Liver (tissue), 9 donors: ENCODE results near the gene ZNF440. TPM values are rescaled to one million over a fixed set of nuclear protein-coding genes. Genes with fewer than 3 reads are reported as not detected.

Experiments
- DNase-seq: peaks from one replicate; pipeline ENCODE4 v3.0.0-alpha.2; 2017; ENCODE audit warnings: low spot score
- H3K27ac ChIP-seq, 2 donors: one replicate each; pipeline ENCODE4 v1.7.0; 2013; ENCODE audit warnings: inconsistent platforms in 2 of 2, low read length in 2 of 2, control low read depth in 1 of 2, low read depth in 1 of 2, mild to moderate bottlenecking in 1 of 2
- H3K27me3 ChIP-seq, 4 donors: one replicate each; pipeline versions ENCODE4 v1.6.1 to v1.7.0; 2013; ENCODE audit warnings: low read length in 3 of 4, inconsistent platforms in 1 of 4, mild to moderate bottlenecking in 1 of 4, moderate library complexity in 1 of 4; ENCODE audit not compliant: control insufficient read depth in 4 of 4, insufficient read depth in 4 of 4
- H3K36me3 ChIP-seq, 4 donors: one replicate each; pipeline versions ENCODE4 v1.6.1 to v1.7.0; 2013; ENCODE audit warnings: low read length in 3 of 4, mild to moderate bottlenecking in 3 of 4, low read depth in 1 of 4, moderate library complexity in 1 of 4; ENCODE audit not compliant: control insufficient read depth in 4 of 4, insufficient read depth in 3 of 4
- H3K4me1 ChIP-seq, 4 donors: one replicate each; pipeline versions ENCODE4 v1.6.1 to v1.7.0; 2013; ENCODE audit warnings: low read length in 3 of 4, mild to moderate bottlenecking in 3 of 4, moderate library complexity in 1 of 4; ENCODE audit not compliant: control insufficient read depth in 4 of 4, insufficient read depth in 4 of 4
- H3K4me3 ChIP-seq, 3 donors: one replicate each; pipeline versions ENCODE4 v1.6.1 to v1.7.0; 2013; ENCODE audit warnings: low read length in 3 of 3, control low read depth in 1 of 3, low read depth in 1 of 3, mild to moderate bottlenecking in 1 of 3
- H3K9ac ChIP-seq, 2 donors: one replicate each; pipeline ENCODE4 v1.7.0; 2013; ENCODE audit warnings: low read length in 2 of 2, mild to moderate bottlenecking in 2 of 2, moderate library complexity in 2 of 2, control low read depth in 1 of 2, low read depth in 1 of 2
- H3K9me3 ChIP-seq, 4 donors: one replicate each; pipeline versions ENCODE4 v1.6.1 to v1.7.0; 2013; ENCODE audit warnings: low read length in 3 of 4; ENCODE audit not compliant: control insufficient read depth in 4 of 4
- EGR1 ChIP-seq, 2 donors: IDR thresholded peaks; 2 replicates each; pipeline ENCODE4 v1.6.1; 2016 to 2018; ENCODE audit warnings: antibody characterized with exemption in 2 of 2, low read depth in 2 of 2
- FOXA1 ChIP-seq: IDR thresholded peaks from 2 replicates; pipeline ENCODE4 v1.6.1; 2016; ENCODE audit warnings: antibody characterized with exemption
- FOXA2 ChIP-seq: IDR thresholded peaks from 2 replicates; pipeline ENCODE4 v1.6.1; 2016; ENCODE audit warnings: antibody characterized with exemption
- GABPA ChIP-seq, 2 donors: IDR thresholded peaks in 1 of 2; conservative IDR thresholded peaks in 1 of 2; 2 replicates each; pipeline ENCODE4 v1.6.1; 2016; ENCODE audit warnings: antibody characterized with exemption in 2 of 2, mild to moderate bottlenecking in 1 of 2, moderate library complexity in 1 of 2
- HNF4A ChIP-seq, 2 donors: conservative IDR thresholded peaks; 2 replicates each; pipeline ENCODE4 v1.6.1; 2016; ENCODE audit warnings: antibody characterized with exemption in 2 of 2, mild to moderate bottlenecking in 2 of 2
- HNF4G ChIP-seq: IDR thresholded peaks from 2 replicates; pipeline ENCODE4 v1.6.1; 2016; ENCODE audit warnings: antibody characterized with exemption
- JUND ChIP-seq, 2 donors: IDR thresholded peaks; 2 replicates each; pipeline ENCODE4 v1.6.1; 2016; ENCODE audit warnings: antibody characterized with exemption in 2 of 2
- NR2F2 ChIP-seq: IDR thresholded peaks from 2 replicates; pipeline ENCODE4 v1.6.1; 2016; ENCODE audit warnings: antibody characterized with exemption
- RAD21 ChIP-seq, 2 donors: IDR thresholded peaks; 2 replicates each; pipeline ENCODE4 v1.6.1; 2016; ENCODE audit warnings: antibody characterized with exemption in 2 of 2, mild to moderate bottlenecking in 2 of 2
- RXRA ChIP-seq, 2 donors: IDR thresholded peaks; 2 replicates each; pipeline ENCODE4 v1.6.1; 2017 to 2018; ENCODE audit warnings: antibody characterized with exemption in 2 of 2, mild to moderate bottlenecking in 1 of 2
- SP1 ChIP-seq: IDR thresholded peaks from 2 replicates; pipeline ENCODE4 v1.6.1; 2018; ENCODE audit warnings: antibody characterized with exemption, mild to moderate bottlenecking
- TAF1 ChIP-seq: conservative IDR thresholded peaks from 2 replicates; pipeline ENCODE4 v1.6.1; 2016; ENCODE audit warnings: antibody characterized with exemption, mild to moderate bottlenecking
- YY1 ChIP-seq: IDR thresholded peaks from 2 replicates; pipeline ENCODE4 v1.6.1; 2016; ENCODE audit warnings: antibody characterized with exemption, mild to moderate bottlenecking
- WGBS: extraction: QIAGEN DNeasy Blood & Tissue Kit; methylation state at CpG from one replicate; pipeline ENCODE4 v1.1.7; 2013; 5-methylcytosine and 5-hydroxymethylcytosine counted together
- polyA plus RNA-seq, 2 donors: library from polyadenylated mRNA; stranded (reverse) in 1 of 2; unstranded in 1 of 2; fragments of 200-250 nt in 1 of 2; fragments of >200 nt in 1 of 2; fragmentation: Nextera tagmentation in 1 of 2; extraction: Ambion mirVana in 1 of 2; gene quantifications; one replicate each; pipeline versions ENCODE4 v1.2.1 to v1.2.3, GENCODE V29; 2013 to 2015
- total RNA-seq, 2 donors: library from RNA; depleted of rRNA; stranded (reverse); fragments of >200 nt; gene quantifications; one replicate each; pipeline ENCODE4 v1.2.3, GENCODE V29; 2014
- TF ChIP-seq, protein P1 (sequence below): IDR thresholded peaks from 2 replicates; pipeline ENCODE4 v1.6.1; 2016; ENCODE audit warnings: antibody characterized with exemption, mild to moderate bottlenecking
- TF ChIP-seq, protein P2 (sequence below): IDR thresholded peaks from 2 replicates; pipeline ENCODE4 v1.6.1; 2016; ENCODE audit warnings: antibody characterized with exemption
- TF ChIP-seq, protein P3 (sequence below): fragments of 150-350 bp; IDR thresholded peaks from 2 replicates; pipeline ENCODE4 v1.5.1; 2017; ENCODE audit warnings: improper control_type of control experiment, low read depth, low read length; ENCODE audit not compliant: missing input control
- TF ChIP-seq, protein P4 (sequence below): IDR thresholded peaks from 2 replicates; pipeline ENCODE4 v1.6.1; 2016; ENCODE audit warnings: antibody characterized with exemption
- TF ChIP-seq, protein P5 (sequence below): IDR thresholded peaks from 2 replicates; pipeline ENCODE4 v1.6.1; 2016; ENCODE audit warnings: antibody characterized with exemption
- donor health status: healthy.
- donor health status: healthy.
- donor health status: healthy.
- donor health status: healthy.
- donor health status: healthy.

Gene ZNF440
- total and polyA plus RNA-seq, 4 donors, result 1.3 to 8.5 (median 4.3) TPM

DNA sequence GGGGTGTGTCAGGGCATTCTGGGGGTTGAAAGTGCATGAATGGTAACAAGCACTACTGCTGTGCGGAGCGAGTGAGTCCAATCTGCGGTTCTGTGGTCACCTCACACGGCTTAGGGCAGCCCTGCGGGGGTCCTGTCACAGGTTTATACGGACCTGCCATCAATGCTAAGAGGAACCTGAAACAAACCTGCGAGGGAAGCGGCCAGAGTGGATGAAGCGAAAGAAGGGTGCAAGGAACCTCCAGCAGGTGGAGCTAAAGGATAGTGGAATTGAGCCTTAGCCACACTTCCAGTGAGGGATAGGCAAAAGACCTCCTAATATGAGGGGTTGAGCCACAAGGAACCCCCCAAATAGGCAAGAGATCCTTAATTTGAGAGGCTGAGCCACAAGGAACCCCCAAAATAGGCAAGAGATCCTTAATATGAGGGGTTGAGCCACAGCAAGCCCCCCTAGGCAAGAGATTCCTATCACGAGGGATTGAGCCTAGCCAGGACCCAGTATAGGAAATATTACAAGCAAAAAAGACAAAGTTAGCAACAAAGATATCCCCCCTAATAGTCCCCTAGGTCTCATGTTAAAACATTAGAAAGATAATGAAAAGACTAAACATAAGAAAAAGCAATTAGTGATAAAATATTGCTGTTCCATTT is 67.2 kb downstream of the ZNF440 start:
- Histone ChIP-seq H3K36me3 (no peaks in the 10 kb centered on the region), H3K27me3 (no peaks in the 10 kb centered on the region), H3K4me1 (peaks cover 0 to 3% (median 0%) of the 10 kb centered on the region in 4 donors), H3K9me3 (no peaks in the 10 kb centered on the region), H3K9ac (no peak overlapping the region), H3K4me3 (no peak overlapping the region), H3K27ac (no peak overlapping the region)
- no peak for TF ChIP-seq SP1
- TF ChIP-seq TAF1, result no peak
- no peak for TF ChIP-seq FOXA1
- TF ChIP-seq FOXA2, result no peak
- peak; percentile 92 to 96 for TF ChIP-seq RAD21 (IDR thresholded peaks at IDR 0.05)
- TF ChIP-seq, protein P1, sequence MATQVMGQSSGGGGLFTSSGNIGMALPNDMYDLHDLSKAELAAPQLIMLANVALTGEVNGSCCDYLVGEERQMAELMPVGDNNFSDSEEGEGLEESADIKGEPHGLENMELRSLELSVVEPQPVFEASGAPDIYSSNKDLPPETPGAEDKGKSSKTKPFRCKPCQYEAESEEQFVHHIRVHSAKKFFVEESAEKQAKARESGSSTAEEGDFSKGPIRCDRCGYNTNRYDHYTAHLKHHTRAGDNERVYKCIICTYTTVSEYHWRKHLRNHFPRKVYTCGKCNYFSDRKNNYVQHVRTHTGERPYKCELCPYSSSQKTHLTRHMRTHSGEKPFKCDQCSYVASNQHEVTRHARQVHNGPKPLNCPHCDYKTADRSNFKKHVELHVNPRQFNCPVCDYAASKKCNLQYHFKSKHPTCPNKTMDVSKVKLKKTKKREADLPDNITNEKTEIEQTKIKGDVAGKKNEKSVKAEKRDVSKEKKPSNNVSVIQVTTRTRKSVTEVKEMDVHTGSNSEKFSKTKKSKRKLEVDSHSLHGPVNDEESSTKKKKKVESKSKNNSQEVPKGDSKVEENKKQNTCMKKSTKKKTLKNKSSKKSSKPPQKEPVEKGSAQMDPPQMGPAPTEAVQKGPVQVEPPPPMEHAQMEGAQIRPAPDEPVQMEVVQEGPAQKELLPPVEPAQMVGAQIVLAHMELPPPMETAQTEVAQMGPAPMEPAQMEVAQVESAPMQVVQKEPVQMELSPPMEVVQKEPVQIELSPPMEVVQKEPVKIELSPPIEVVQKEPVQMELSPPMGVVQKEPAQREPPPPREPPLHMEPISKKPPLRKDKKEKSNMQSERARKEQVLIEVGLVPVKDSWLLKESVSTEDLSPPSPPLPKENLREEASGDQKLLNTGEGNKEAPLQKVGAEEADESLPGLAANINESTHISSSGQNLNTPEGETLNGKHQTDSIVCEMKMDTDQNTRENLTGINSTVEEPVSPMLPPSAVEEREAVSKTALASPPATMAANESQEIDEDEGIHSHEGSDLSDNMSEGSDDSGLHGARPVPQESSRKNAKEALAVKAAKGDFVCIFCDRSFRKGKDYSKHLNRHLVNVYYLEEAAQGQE, result no peak
- no peak for TF ChIP-seq EGR1 (IDR thresholded peaks at IDR 0.05; ENCODE audit: low read depth in 2 of 2)
- TF ChIP-seq, protein P2, sequence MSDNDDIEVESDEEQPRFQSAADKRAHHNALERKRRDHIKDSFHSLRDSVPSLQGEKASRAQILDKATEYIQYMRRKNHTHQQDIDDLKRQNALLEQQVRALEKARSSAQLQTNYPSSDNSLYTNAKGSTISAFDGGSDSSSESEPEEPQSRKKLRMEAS, result no peak
- TF ChIP-seq NR2F2, result no peak
- TF ChIP-seq GABPA (IDR thresholded peaks at IDR 0.05 in 1 of 2, conservative IDR thresholded peaks at IDR 0.05 in 1 of 2), result no peak
- no peak for TF ChIP-seq HNF4G
- TF ChIP-seq, protein P3, sequence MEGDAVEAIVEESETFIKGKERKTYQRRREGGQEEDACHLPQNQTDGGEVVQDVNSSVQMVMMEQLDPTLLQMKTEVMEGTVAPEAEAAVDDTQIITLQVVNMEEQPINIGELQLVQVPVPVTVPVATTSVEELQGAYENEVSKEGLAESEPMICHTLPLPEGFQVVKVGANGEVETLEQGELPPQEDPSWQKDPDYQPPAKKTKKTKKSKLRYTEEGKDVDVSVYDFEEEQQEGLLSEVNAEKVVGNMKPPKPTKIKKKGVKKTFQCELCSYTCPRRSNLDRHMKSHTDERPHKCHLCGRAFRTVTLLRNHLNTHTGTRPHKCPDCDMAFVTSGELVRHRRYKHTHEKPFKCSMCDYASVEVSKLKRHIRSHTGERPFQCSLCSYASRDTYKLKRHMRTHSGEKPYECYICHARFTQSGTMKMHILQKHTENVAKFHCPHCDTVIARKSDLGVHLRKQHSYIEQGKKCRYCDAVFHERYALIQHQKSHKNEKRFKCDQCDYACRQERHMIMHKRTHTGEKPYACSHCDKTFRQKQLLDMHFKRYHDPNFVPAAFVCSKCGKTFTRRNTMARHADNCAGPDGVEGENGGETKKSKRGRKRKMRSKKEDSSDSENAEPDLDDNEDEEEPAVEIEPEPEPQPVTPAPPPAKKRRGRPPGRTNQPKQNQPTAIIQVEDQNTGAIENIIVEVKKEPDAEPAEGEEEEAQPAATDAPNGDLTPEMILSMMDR, result peak; percentile 86
- TF ChIP-seq HNF4A (conservative IDR thresholded peaks at IDR 0.05), result no peak
- no peak for TF ChIP-seq RXRA (IDR thresholded peaks at IDR 0.05)
- TF ChIP-seq JUND (IDR thresholded peaks at IDR 0.05), result no peak
- TF ChIP-seq, protein P4, sequence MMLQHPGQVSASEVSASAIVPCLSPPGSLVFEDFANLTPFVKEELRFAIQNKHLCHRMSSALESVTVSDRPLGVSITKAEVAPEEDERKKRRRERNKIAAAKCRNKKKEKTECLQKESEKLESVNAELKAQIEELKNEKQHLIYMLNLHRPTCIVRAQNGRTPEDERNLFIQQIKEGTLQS, result no peak
- TF ChIP-seq YY1, result no peak
- peak; percentile 72 for DNase-seq
- 17% methylated on average over 10 of the region's 10 CpGs for WGBS

DNA sequence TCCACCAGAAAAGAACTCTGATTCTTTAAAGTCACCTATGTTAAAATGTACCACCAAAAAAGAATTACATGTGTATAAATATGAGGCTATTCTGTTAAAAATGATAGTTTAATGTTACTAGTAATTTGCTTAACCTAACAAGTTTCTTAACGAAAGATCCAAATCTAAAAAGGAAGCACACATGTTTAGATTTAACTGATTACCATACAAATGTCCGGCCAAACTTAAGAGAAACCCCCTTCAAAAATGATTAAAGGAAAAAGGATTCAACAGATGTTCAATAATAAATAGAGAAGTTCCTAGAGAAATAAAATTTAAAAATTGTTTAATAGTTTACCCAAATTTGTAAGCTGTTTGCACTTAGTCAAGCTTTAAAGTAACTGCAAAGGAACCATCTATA is 68.5 kb downstream of the ZNF440 start:
- Histone ChIP-seq H3K4me1 (peaks cover 0 to 9% (median 3%) of the 10 kb centered on the region in 4 donors), H3K9ac (no peak overlapping the region), H3K4me3 (no peak overlapping the region), H3K9me3 (no peaks in the 10 kb centered on the region), H3K27me3 (no peaks in the 10 kb centered on the region), H3K27ac (no peak overlapping the region), H3K36me3 (no peaks in the 10 kb centered on the region)
- DNase-seq, result no peak
- 79% methylated on average over 2 of the region's 2 CpGs for WGBS
- TF ChIP-seq SP1 (no peak), EGR1 (IDR thresholded peaks at IDR 0.05; ENCODE audit: low read depth in 2 of 2) (no peak)
- TF ChIP-seq, protein P1, result no peak
- TF ChIP-seq, protein P3, result no peak
- TF ChIP-seq, protein P2, result no peak
- TF ChIP-seq, protein P5, sequence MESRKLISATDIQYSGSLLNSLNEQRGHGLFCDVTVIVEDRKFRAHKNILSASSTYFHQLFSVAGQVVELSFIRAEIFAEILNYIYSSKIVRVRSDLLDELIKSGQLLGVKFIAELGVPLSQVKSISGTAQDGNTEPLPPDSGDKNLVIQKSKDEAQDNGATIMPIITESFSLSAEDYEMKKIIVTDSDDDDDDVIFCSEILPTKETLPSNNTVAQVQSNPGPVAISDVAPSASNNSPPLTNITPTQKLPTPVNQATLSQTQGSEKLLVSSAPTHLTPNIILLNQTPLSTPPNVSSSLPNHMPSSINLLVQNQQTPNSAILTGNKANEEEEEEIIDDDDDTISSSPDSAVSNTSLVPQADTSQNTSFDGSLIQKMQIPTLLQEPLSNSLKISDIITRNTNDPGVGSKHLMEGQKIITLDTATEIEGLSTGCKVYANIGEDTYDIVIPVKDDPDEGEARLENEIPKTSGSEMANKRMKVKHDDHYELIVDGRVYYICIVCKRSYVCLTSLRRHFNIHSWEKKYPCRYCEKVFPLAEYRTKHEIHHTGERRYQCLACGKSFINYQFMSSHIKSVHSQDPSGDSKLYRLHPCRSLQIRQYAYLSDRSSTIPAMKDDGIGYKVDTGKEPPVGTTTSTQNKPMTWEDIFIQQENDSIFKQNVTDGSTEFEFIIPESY, result no peak
